HCT116 (cell line): Measurements from ENCODE around the gene KCNN3. TPM values are rescaled to one million over a fixed set of nuclear protein-coding genes. Genes with fewer than 3 reads are reported as not detected.
A peak's percentile ranks its signal among the peaks of the same experiment; 100 is the strongest.
"Not testable (repeated sequence)": the region's sequence is repeated elsewhere in the genome, so short reads cannot be mapped to it uniquely, and the experiment has no call there.

Experiments used
- ATAC-seq: fragments of 200-7000 bp; cut with Tn5 transposase; 2 replicates; pipeline ENCODE4 v1.9.1; 2020; ENCODE audit warnings: mild to moderate bottlenecking, moderate library complexity
- BruUV-seq: library from RNA; stranded (reverse); fragments of 400-500 nt; replicated peaks from 2 replicates; lab custom pipeline; 2021; lab: Mats Ljungman, UMichigan
- CTCF ChIA-PET: fragments of 300-600 bp; sonication (Branson Sonifier 250); formaldehyde crosslinking; loops from one replicate; lab custom pipeline; 2021; ENCODE audit warnings: antibody characterized with exemption; lab: Charles Lee
- POLR2A ChIA-PET: fragments of 300-600, 350-600 bp; sonication (Branson Sonifier 250); formaldehyde crosslinking; loops from one replicate; lab custom pipeline; 2021; ENCODE audit warnings: antibody characterized with exemption; lab: Charles Lee
- RAD21 ChIA-PET, 2 experiments: fragments of 300-600 bp; sonication (Branson Sonifier 250); formaldehyde crosslinking; loops; one replicate each; lab custom pipeline; 2023; ENCODE audit warnings: low total read pairs in 2 of 2; ENCODE audit not compliant: uncharacterized antibody in 2 of 2, unreplicated experiment in 2 of 2, low non-redundant PET in 1 of 2; lab: Charles Lee
- DNase-seq: peaks from one replicate; pipeline ENCODE4 v3.0.0-alpha.2; 2010; ENCODE audit warnings: low read depth, low spot score
- H2AFZ ChIP-seq: fragments of 200-600 bp; shearing (Covaris generic), sonication (generic); 2 replicates; pipeline ENCODE4 v1.6.1; 2017; ENCODE audit warnings: low read depth, mixed run types, mixed read lengths, antibody characterized with exemption, low read length; ENCODE audit not compliant: poor library complexity, severe bottlenecking
- H3K27ac ChIP-seq: 2 replicates; pipeline ENCODE4 v1.5.1; 2012; ENCODE audit warnings: low read depth, low read length
- H3K27me3 ChIP-seq: fragments of 200-600 bp; sonication (generic); 2 replicates; pipeline ENCODE4 v1.6.1; 2016; ENCODE audit warnings: mixed run types, low read length, mixed read lengths; ENCODE audit not compliant: insufficient read depth
- H3K36me3 ChIP-seq, 2 experiments: fragments of 200-500 bp in 1 of 2; fragments of 200-600 bp in 1 of 2; sonication (Bioruptor generic) in 1 of 2; sonication (generic) in 1 of 2; 2 replicates each; pipeline versions ENCODE4 v1.5.1 to v1.6.1; 2014 to 2016; ENCODE audit warnings: low read length in 2 of 2, inconsistent platforms in 1 of 2, mixed read lengths in 1 of 2, mixed run types in 1 of 2; ENCODE audit not compliant: insufficient read depth in 2 of 2, control insufficient read depth in 1 of 2
- H3K4me1 ChIP-seq, 2 experiments: fragments of 200-600 bp in 1 of 2; sonication (generic) in 1 of 2; 2 replicates each; pipeline versions ENCODE4 v1.5.1 to v1.6.1; 2012 to 2017; ENCODE audit warnings: low read length in 2 of 2, inconsistent platforms in 1 of 2, mild to moderate bottlenecking in 1 of 2, mixed read lengths in 1 of 2, mixed run types in 1 of 2, moderate library complexity in 1 of 2; ENCODE audit not compliant: insufficient read depth in 2 of 2, control insufficient read depth in 1 of 2
- H3K4me2 ChIP-seq: fragments of 200-600 bp; sonication (generic); 2 replicates; pipeline ENCODE4 v1.6.1; 2017; ENCODE audit warnings: mixed run types, low read length, mixed read lengths
- H3K4me3 ChIP-seq, 2 experiments: fragments of 200-600 bp in 1 of 2; sonication (generic) in 1 of 2; replicated peaks in 1 of 2; 2 replicates each; pipeline ENCODE4 v1.5.1; 2011 to 2016; ENCODE audit warnings: low read length in 2 of 2, control low read depth in 1 of 2, low read depth in 1 of 2, mild to moderate bottlenecking in 1 of 2, mixed read lengths in 1 of 2, mixed run types in 1 of 2
- H3K79me2 ChIP-seq: fragments of 200-600 bp; sonication (generic); 2 replicates; pipeline ENCODE4 v1.6.1; 2017; ENCODE audit warnings: mild to moderate bottlenecking, mixed run types, low read length, moderate library complexity, mixed read lengths; ENCODE audit not compliant: insufficient read depth
- H3K9ac ChIP-seq: fragments of 200-600 bp; sonication (generic); 2 replicates; pipeline ENCODE4 v1.6.1; 2016; ENCODE audit warnings: low read length, mixed read lengths
- H3K9me2 ChIP-seq: fragments of 200-600 bp; sonication (generic), shearing (Covaris generic); 2 replicates; pipeline ENCODE4 v1.6.1; 2017; ENCODE audit warnings: mixed run types, mild to moderate bottlenecking, moderate library complexity; ENCODE audit not compliant: insufficient read depth
- H3K9me3 ChIP-seq, 2 experiments: fragments of 200-500 bp in 1 of 2; fragments of 200-600 bp in 1 of 2; sonication (Bioruptor generic) in 1 of 2; sonication (generic) in 1 of 2; 2 replicates each; pipeline ENCODE4 v1.6.1; 2014 to 2017; ENCODE audit warnings: low read length in 2 of 2, mixed read lengths in 2 of 2, inconsistent platforms in 1 of 2, low read depth in 1 of 2, mild to moderate bottlenecking in 1 of 2, mixed run types in 1 of 2, moderate library complexity in 1 of 2; ENCODE audit not compliant: control insufficient read depth in 1 of 2, insufficient read depth in 1 of 2
- H4K20me1 ChIP-seq: fragments of 200-600 bp; sonication (generic), shearing (Covaris generic); 2 replicates; pipeline ENCODE4 v1.6.1; 2017; ENCODE audit warnings: mixed run types, mild to moderate bottlenecking, moderate library complexity; ENCODE audit not compliant: insufficient read depth
- POLR2A ChIP-seq: IDR thresholded peaks from 2 replicates; pipeline ENCODE4 v1.7.0; 2011; ENCODE audit warnings: borderline replicate concordance; ENCODE audit not compliant: insufficient read depth, insufficient read length; ENCODE audit errors: extremely low read depth
- intact Hi-C: fragments of 100-400 bp; cut with micrococcal nuclease; formaldehyde crosslinking; loops from 2 replicates; pipeline ENCODE4 v1.10.0; 2022
- total RNA-seq: library from RNA; stranded (reverse); gene quantifications from one replicate; pipeline ENCODE4 v1.2.1, GENCODE V29; 2021; ENCODE audit not compliant: unreplicated experiment

Gene KCNN3
- total RNA-seq, 1 experiment from 2014 or later = 1.1 TPM

DNA sequence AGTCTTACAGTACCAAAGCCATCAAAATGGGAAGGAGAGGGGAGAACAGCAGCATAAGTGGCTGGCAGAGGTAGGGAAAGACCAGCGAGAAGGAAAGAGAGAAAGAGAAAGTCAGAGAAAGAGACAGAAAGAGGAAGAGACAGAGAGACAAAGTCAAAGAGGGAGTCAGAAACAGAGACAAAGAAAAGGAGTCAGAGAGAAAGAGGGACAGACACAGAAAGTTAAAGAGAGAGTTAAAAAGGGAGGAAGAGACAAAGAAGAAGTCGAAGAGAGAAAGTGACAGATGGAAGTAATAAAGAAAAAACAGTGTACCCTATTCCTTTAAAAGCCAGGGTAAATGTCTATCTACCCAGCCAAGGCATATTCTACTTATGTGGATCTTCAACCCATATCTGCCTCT lies 193.2 kb downstream of the KCNN3 start:
- H3K9ac ChIP-seq, H3K4me3 ChIP-seq, H3K4me2 ChIP-seq, POLR2A ChIA-PET, H3K9me3 ChIP-seq, H2AFZ ChIP-seq, RAD21 ChIA-PET, H4K20me1 ChIP-seq, intact Hi-C loops, H3K9me2 ChIP-seq, H3K36me3 ChIP-seq, CTCF ChIA-PET, H3K27ac ChIP-seq, ATAC-seq, H3K79me2 ChIP-seq, H3K27me3 ChIP-seq, BruUV-seq, DNase-seq, H3K4me1 ChIP-seq: not testable (repeated sequence)

DNA sequence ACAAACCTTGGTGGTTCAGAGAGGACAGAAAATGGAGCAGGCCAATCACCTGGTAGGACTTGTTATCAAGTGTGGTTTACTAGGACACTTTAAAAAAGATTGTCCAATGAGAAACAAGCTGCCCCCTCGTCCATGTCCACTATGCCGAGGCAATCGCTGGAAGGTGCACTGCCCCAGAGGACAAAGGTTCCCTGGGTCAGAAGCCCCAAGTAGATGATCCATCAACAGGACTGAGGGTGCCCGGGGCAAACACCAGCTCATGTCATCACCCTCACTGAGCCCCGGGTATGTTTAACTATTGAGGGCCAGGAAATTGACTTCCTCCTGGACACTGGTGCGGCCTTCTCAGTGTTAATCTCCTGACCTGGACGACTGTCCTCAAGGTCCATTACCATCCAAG lies 195.6 kb downstream of the KCNN3 start:
- POLR2A ChIA-PET, H3K36me3 ChIP-seq, H3K79me2 ChIP-seq, H3K27ac ChIP-seq, ATAC-seq, intact Hi-C loops, DNase-seq, H2AFZ ChIP-seq, RAD21 ChIA-PET, H3K4me1 ChIP-seq, H3K9me2 ChIP-seq, H4K20me1 ChIP-seq, CTCF ChIA-PET, H3K4me2 ChIP-seq, H3K9me3 ChIP-seq, H3K4me3 ChIP-seq, H3K27me3 ChIP-seq, H3K9ac ChIP-seq, BruUV-seq: not testable (repeated sequence)

- RAD21 ChIA-PET = interaction anchor here in 1 of 2 experiments (0.6 kb wide), 1 partner anchor 170 kb away, joined by 4 read pairs; no protein-coding TSS in a partner anchor
- intact Hi-C loops = not testable (repeated sequence)
These were observed 197.8 kb downstream of the KCNN3 start for GRCh38 chr1:154672245-154672644.

More at GRCh38 chr1:154672245-154672644, 197.8 kb downstream of the KCNN3 start:
- ATAC-seq, H3K9me2 ChIP-seq, H3K36me3 ChIP-seq, H3K4me1 ChIP-seq, H3K4me2 ChIP-seq, H3K9me3 ChIP-seq, H4K20me1 ChIP-seq, H2AFZ ChIP-seq, H3K27me3 ChIP-seq, POLR2A ChIA-PET, H3K79me2 ChIP-seq, H3K9ac ChIP-seq, H3K27ac ChIP-seq, CTCF ChIA-PET, BruUV-seq, H3K4me3 ChIP-seq, DNase-seq: not testable (repeated sequence)
- TF ChIP-seq POLR2A = peak; percentile 5
